ENCODE results near the gene WNT3. TPM values are rescaled to one million over a fixed set of nuclear protein-coding genes. Genes with fewer than 3 reads are reported as not detected.
"Not testable (repeated sequence)": the region's sequence is repeated elsewhere in the genome, so short reads cannot be mapped to it uniquely, and the experiment has no call there.

The WNT3 gene
- total and polyA plus RNA-seq, 2 donors (not counting 1 experiment from before 2014, with no cell fraction given), result 0.86 to 1.4 TPM

- H3K79me2 ChIP-seq (ENCODE audit: control insufficient read depth, insufficient read depth, low read length), result no peaks in the 10 kb centered on the region
- H3K4me3 ChIP-seq (ENCODE audit: control extremely low read depth in 1 of 5, extremely low read depth in 1 of 5, insufficient read depth in 1 of 5, low read depth in 2 of 5, low read length in 4 of 5), result no peak overlapping the region
- Mint-ChIP-seq H3K4me3 (no peak overlapping the region), H3K9me3 (ENCODE audit: insufficient read depth) (peaks cover 9% of the 10 kb centered on the region), H3K27me3 (peaks cover 35% of the 10 kb centered on the region), H3K27ac (no peak overlapping the region), H3K4me1 (peaks cover 5% of the 10 kb centered on the region)
- TF ChIP-seq EZH2 (IDR thresholded peaks at IDR 0.05; ENCODE audit: borderline replicate concordance, insufficient read depth, low read depth, low read length, poor library complexity, severe bottlenecking) (no peak), CTCF (IDR thresholded peaks at IDR 0.05) (peak; percentile 73)
- WGBS (ENCODE audit: insufficient coverage), result 19% methylated on average over 41 of the region's 43 CpGs
- intact Hi-C loops (cut with micrococcal nuclease), result loop anchor here (5.0 kb wide), 1 partner anchor 101 kb away; no protein-coding TSS in a partner anchor
- CTCF ChIA-PET, result interaction anchor here (0.5 to 1.9 kb wide), 5 partner anchors 15 to 775 kb away, joined by 3 to 6 read pairs (median 3); no protein-coding TSS in a partner anchor
- no peak overlapping the region for H3K27ac ChIP-seq (ENCODE audit: low read length in 2 of 2)
- POLR2A ChIA-PET, result no interaction called here
- no peak overlapping the region for H3K9ac ChIP-seq (ENCODE audit: low read length)
- peaks cover 0 to 23% (median 14%) of the 10 kb centered on the region in 3 donors for H3K9me3 ChIP-seq (ENCODE audit: control extremely low read depth in 1 of 3, control insufficient read depth in 2 of 3, insufficient read depth in 1 of 3, low read length in 2 of 3)
- peaks cover 3 to 13% of the 10 kb centered on the region in 2 donors for H3K4me1 ChIP-seq (ENCODE audit: control insufficient read depth in 2 of 2, insufficient read depth in 2 of 2, low read length in 2 of 2)
- peak overlapping the region; percentile 33 for H2AFZ ChIP-seq (ENCODE audit: insufficient read depth, low read depth, low read length, poor library complexity, severe bottlenecking)
- H3K4me2 ChIP-seq (replicated peaks; ENCODE audit: low read depth, low read length, poor library complexity, severe bottlenecking), result peak overlapping the region; percentile 48
- DNase-seq, result peak; percentile 30
- peak; percentile 24 for ATAC-seq (ENCODE audit: low read depth)
- no peaks in the 10 kb centered on the region for H4K20me1 ChIP-seq (ENCODE audit: control insufficient read depth, insufficient read depth, low read length, poor library complexity, severe bottlenecking)
- no peaks in the 10 kb centered on the region for H3K36me3 ChIP-seq (replicated peaks in 1 of 2; ENCODE audit: control extremely low read depth in 1 of 2, control insufficient read depth in 1 of 2, extremely low read depth in 1 of 2, insufficient read depth in 2 of 2, low read length in 1 of 2)
- H3K27me3 ChIP-seq (replicated peaks in 1 of 4; ENCODE audit: control extremely low read depth in 1 of 4, control insufficient read depth in 3 of 4, insufficient read depth in 4 of 4, low read length in 3 of 4), result peaks cover 0 to 42% (median 19%) of the 10 kb centered on the region in 4 experiments
These were observed 23.3 kb upstream of the WNT3 start for GRCh38 chr17:46841561-46842379.

- H3K4me3 Mint-ChIP-seq; H3K9ac ChIP-seq (ENCODE audit: low read length); H4K20me1 ChIP-seq (ENCODE audit: control insufficient read depth, insufficient read depth, low read length, poor library complexity, severe bottlenecking); DNase-seq; H3K4me2 ChIP-seq (replicated peaks; ENCODE audit: low read depth, low read length, poor library complexity, severe bottlenecking); CTCF ChIA-PET; H3K27ac Mint-ChIP-seq; H3K27ac ChIP-seq (ENCODE audit: low read length in 2 of 2); ATAC-seq (ENCODE audit: low read depth); H3K79me2 ChIP-seq (ENCODE audit: control insufficient read depth, insufficient read depth, low read length); H3K36me3 ChIP-seq (replicated peaks in 1 of 2; ENCODE audit: control extremely low read depth in 1 of 2, control insufficient read depth in 1 of 2, extremely low read depth in 1 of 2, insufficient read depth in 2 of 2, low read length in 1 of 2); H3K4me1 Mint-ChIP-seq; H3K4me3 ChIP-seq (ENCODE audit: control extremely low read depth in 1 of 5, extremely low read depth in 1 of 5, insufficient read depth in 1 of 5, low read depth in 2 of 5, low read length in 4 of 5); H2AFZ ChIP-seq (ENCODE audit: insufficient read depth, low read depth, low read length, poor library complexity, severe bottlenecking); H3K9me3 Mint-ChIP-seq (ENCODE audit: insufficient read depth); POLR2A ChIA-PET: not testable (repeated sequence)
- Histone ChIP-seq H3K27me3 (replicated peaks in 1 of 4; ENCODE audit: control extremely low read depth in 1 of 4, control insufficient read depth in 3 of 4, insufficient read depth in 4 of 4, low read length in 3 of 4) (peaks cover 0 to 31% (median 21%) of the 10 kb centered on the region in 4 experiments), H3K4me1 (ENCODE audit: control insufficient read depth in 2 of 2, insufficient read depth in 2 of 2, low read length in 2 of 2) (peaks cover 3 to 13% of the 10 kb centered on the region in 2 donors), H3K9me3 (ENCODE audit: control extremely low read depth in 1 of 3, control insufficient read depth in 2 of 3, insufficient read depth in 1 of 3, low read length in 2 of 3) (peaks cover 0 to 23% (median 14%) of the 10 kb centered on the region in 3 donors)
- intact Hi-C loops (cut with micrococcal nuclease), result loop anchor here (5.0 kb wide), 1 partner anchor 102 kb away; no protein-coding TSS in a partner anchor
- peaks cover 35% of the 10 kb centered on the region for H3K27me3 Mint-ChIP-seq
- WGBS (ENCODE audit: insufficient coverage), result 0% methylated on average over 1 of the region's 3 CpGs
These were observed 22.1 kb upstream of the WNT3 start for GRCh38 chr17:46840596-46840995.
